ENCODE results near the gene SAFB.

DNA sequence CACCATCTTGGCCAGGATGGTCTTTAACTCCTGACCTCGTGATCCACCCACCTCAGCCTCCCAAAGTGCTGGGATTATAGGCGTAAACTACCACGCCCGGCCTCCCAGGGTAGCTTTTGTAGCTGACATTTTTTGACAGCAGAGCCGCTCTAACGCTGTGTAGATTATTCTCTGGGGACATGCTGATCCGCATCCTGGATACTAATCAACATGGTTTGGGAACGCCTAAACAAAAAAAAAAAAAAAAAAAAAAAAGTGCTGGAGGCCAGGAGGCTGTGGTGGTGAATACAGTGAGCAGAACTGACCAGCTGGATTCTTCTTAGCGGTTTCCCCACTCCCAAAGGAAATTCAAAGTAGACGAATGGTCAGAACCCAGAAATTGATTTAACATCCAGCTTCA is 91.9 kb downstream of the SAFB start:
- no peak for TF ChIP-seq ZNF232 (CRISPR knock-in tag; IDR thresholded peaks at IDR 0.05; ENCODE audit: borderline replicate concordance)
- TF ChIP-seq ZFP90 (CRISPR knock-in tag; IDR thresholded peaks at IDR 0.05; ENCODE audit: borderline replicate concordance): no peak
- TF ChIP-seq POLR2A (IDR thresholded peaks at IDR 0.05; ENCODE audit: insufficient read depth in 1 of 2, low read depth in 2 of 2, low read length in 2 of 2): no peak
